ENCODE data around the gene NUP35. TPM values are rescaled to one million over a fixed set of nuclear protein-coding genes. Genes with fewer than 3 reads are reported as not detected.

The NUP35 gene
- total RNA-seq, 1 donor from 2014 or later: 10.6 TPM

GRCh38 chr2:183207110-183207509 is 82.9 kb downstream of the NUP35 start:
- no peak for DNase-seq (ENCODE audit: extremely low spot score, unreplicated experiment)
- TF ChIP-seq CTCF (IDR thresholded peaks at IDR 0.05): no peak
- no peak overlapping the region for H3K27ac Mint-ChIP-seq (ENCODE audit: unreplicated experiment)

GRCh38 chr2:183209395-183210028 is 85.3 kb downstream of the NUP35 start:
- no peak overlapping the region for H3K4me3 Mint-ChIP-seq (ENCODE audit: unreplicated experiment)
- no peaks in the 10 kb centered on the region for H3K27me3 Mint-ChIP-seq (ENCODE audit: unreplicated experiment)
- H3K9me3 Mint-ChIP-seq (ENCODE audit: unreplicated experiment): peaks cover 14% of the 10 kb centered on the region
- DNase-seq (ENCODE audit: extremely low spot score, unreplicated experiment): no peak
- H3K4me1 Mint-ChIP-seq (ENCODE audit: unreplicated experiment): peaks cover 4% of the 10 kb centered on the region
- H3K27ac Mint-ChIP-seq (ENCODE audit: unreplicated experiment): no peak overlapping the region
- H3K36me3 Mint-ChIP-seq (ENCODE audit: unreplicated experiment): peaks cover 12% of the 10 kb centered on the region
- TF ChIP-seq CTCF (IDR thresholded peaks at IDR 0.05): no peak

More at GRCh38 chr2:183207110-183207509, 82.9 kb downstream of the NUP35 start:
- Mint-ChIP-seq H3K4me1 (ENCODE audit: unreplicated experiment) (peaks cover 4% of the 10 kb centered on the region), H3K36me3 (ENCODE audit: unreplicated experiment) (peaks cover 12% of the 10 kb centered on the region), H3K27me3 (ENCODE audit: unreplicated experiment) (no peaks in the 10 kb centered on the region), H3K4me3 (ENCODE audit: unreplicated experiment) (no peak overlapping the region), H3K9me3 (ENCODE audit: unreplicated experiment) (peaks cover 14% of the 10 kb centered on the region)

Other genes starting within 250 kb of the NUP35 start
- gene NCKAP1, start 86.0 kb upstream of the NUP35 start, total RNA-seq: 157 and 165 TPM in 2 replicates
- 3.9 and 4.7 TPM in 2 replicates for gene DUSP19, start 45.7 kb upstream of the NUP35 start, total RNA-seq

All from osteocyte (in vitro differentiated cells).